SK-N-SH (cell line): ENCODE results near the gene NCAPG. TPM values are rescaled to one million over a fixed set of nuclear protein-coding genes. Genes with fewer than 3 reads are reported as not detected.

ENCODE experiments used
- CTCF ChIA-PET: fragments of 300-600, 350-600 bp; formaldehyde crosslinking; extraction: SDS; loops from one replicate; lab custom pipeline; 2021; lab: Yijun Ruan, JAX
- POLR2A ChIA-PET: fragments of 350-600 bp; sonication (Branson Sonifier 250); formaldehyde crosslinking; extraction: SDS; loops from one replicate; lab custom pipeline; 2020; ENCODE audit warnings: antibody characterized with exemption, inconsistent platforms; lab: Yijun Ruan, JAX
- DNase-seq: peaks from one replicate; pipeline ENCODE4 v3.0.0; 2012
- H2AFZ ChIP-seq: fragments of 200-600 bp; sonication (generic); 2 replicates; pipeline ENCODE4 v1.8.1; 2016; ENCODE audit warnings: antibody characterized with exemption, mild to moderate bottlenecking, low read depth
- H3F3A ChIP-seq: fragments of 200-600 bp; sonication (generic); replicated peaks from 2 replicates; pipeline ENCODE3; 2016; ENCODE audit warnings: antibody characterized with exemption, mild to moderate bottlenecking; ENCODE audit not compliant: insufficient read depth
- H3K27ac ChIP-seq, 2 experiments: fragments of 200-500 bp in 1 of 2; fragments of 200-600 bp in 1 of 2; sonication (Bioruptor generic) in 1 of 2; sonication (generic), shearing (Covaris generic) in 1 of 2; 2 replicates each; pipeline versions ENCODE4 v1.5.1 to v1.6.1; 2014 to 2016; ENCODE audit warnings: low read depth in 2 of 2, inconsistent platforms in 1 of 2, low read length in 1 of 2, mild to moderate bottlenecking in 1 of 2, mixed read lengths in 1 of 2
- H3K27me3 ChIP-seq: fragments of 200-600 bp; sonication (generic), shearing (Covaris generic); 2 replicates; pipeline ENCODE4 v1.6.1; 2016; ENCODE audit warnings: mixed run types; ENCODE audit not compliant: insufficient read depth
- H3K36me3 ChIP-seq, 2 experiments: fragments of 200-500 bp in 1 of 2; fragments of 200-600 bp in 1 of 2; sonication (Bioruptor generic) in 1 of 2; sonication (generic) in 1 of 2; replicated peaks in 1 of 2; 2 replicates each; pipeline versions ENCODE3 to v1.5.1; 2014 to 2016; ENCODE audit warnings: low read length in 1 of 2, mild to moderate bottlenecking in 1 of 2; ENCODE audit not compliant: insufficient read depth in 2 of 2, control insufficient read depth in 1 of 2
- H3K4me1 ChIP-seq, 2 experiments: fragments of 200-500 bp in 1 of 2; fragments of 200-600 bp in 1 of 2; sonication (Bioruptor generic) in 1 of 2; sonication (generic), shearing (Covaris generic) in 1 of 2; 2 replicates each; pipeline versions ENCODE4 v1.5.1 to v1.6.1; 2014 to 2016; ENCODE audit warnings: low read depth in 1 of 2, low read length in 1 of 2, mixed run types in 1 of 2; ENCODE audit not compliant: insufficient read depth in 2 of 2, control insufficient read depth in 1 of 2
- H3K4me2 ChIP-seq: fragments of 200-600 bp; sonication (generic), shearing (Covaris generic); 2 replicates; pipeline ENCODE4 v1.6.1; 2017; ENCODE audit warnings: mixed run types
- H3K4me3 ChIP-seq, 2 experiments: fragments of 200-500 bp in 1 of 2; fragments of 200-600 bp in 1 of 2; sonication (Bioruptor generic) in 1 of 2; sonication (generic), shearing (Covaris generic) in 1 of 2; 2 replicates each; pipeline versions ENCODE4 v1.5.1 to v1.8.1; 2014 to 2016; ENCODE audit warnings: low read depth in 2 of 2, inconsistent platforms in 1 of 2, low read length in 1 of 2, mild to moderate bottlenecking in 1 of 2, mixed read lengths in 1 of 2, moderate library complexity in 1 of 2
- H3K79me2 ChIP-seq: fragments of 200-600 bp; sonication (generic); 2 replicates; pipeline ENCODE4 v1.8.1; 2017; ENCODE audit warnings: mild to moderate bottlenecking; ENCODE audit not compliant: insufficient read depth
- H3K9ac ChIP-seq: fragments of 200-600 bp; sonication (generic); 2 replicates; pipeline ENCODE4 v1.6.1; 2017; ENCODE audit warnings: mixed run types
- H3K9me2 ChIP-seq: fragments of 200-600 bp; sonication (generic); 2 replicates; pipeline ENCODE4 v1.6.1; 2017; ENCODE audit warnings: mixed run types
- H3K9me3 ChIP-seq: fragments of 200-600 bp; sonication (generic); 2 replicates; pipeline ENCODE4 v1.6.1; 2017; ENCODE audit warnings: mixed run types, mild to moderate bottlenecking, moderate library complexity
- H4K20me1 ChIP-seq: fragments of 200-600 bp; sonication (generic); 2 replicates; pipeline ENCODE4 v1.6.1; 2017; ENCODE audit warnings: mild to moderate bottlenecking, mixed run types; ENCODE audit not compliant: insufficient read depth
- CHD2 ChIP-seq: fragments of 150-350 bp; IDR thresholded peaks from 2 replicates; pipeline ENCODE4 v1.6.1; 2018; ENCODE audit warnings: low read length; ENCODE audit not compliant: partially characterized antibody
- FOXJ3 ChIP-seq: sonication (generic); formaldehyde crosslinking; IDR thresholded peaks from 2 replicates; pipeline ENCODE4 v1.5.1; 2020; ENCODE audit warnings: mild to moderate bottlenecking, missing genetic modification reagents
- GATA2 ChIP-seq: sonication (generic); formaldehyde crosslinking; IDR thresholded peaks from 2 replicates; pipeline ENCODE4 v1.5.0; 2020; ENCODE audit warnings: mild to moderate bottlenecking, missing genetic modification reagents
- JUND ChIP-seq: IDR thresholded peaks from 2 replicates; pipeline ENCODE4 v1.4.0; 2012
- NFIC ChIP-seq: IDR thresholded peaks from 2 replicates; pipeline ENCODE4 v1.4.0; 2012; ENCODE audit warnings: borderline replicate concordance
- RAD21 ChIP-seq: IDR thresholded peaks from 2 replicates; pipeline ENCODE4 v1.6.1; 2012; ENCODE audit warnings: mild to moderate bottlenecking, low read length
- RFX5 ChIP-seq: IDR thresholded peaks from 2 replicates; pipeline ENCODE4 v1.6.1; 2012; ENCODE audit warnings: mild to moderate bottlenecking, improper control_type of control experiment, low read length
- SIN3A ChIP-seq: IDR thresholded peaks from 2 replicates; pipeline ENCODE4 v1.6.1; 2012; ENCODE audit warnings: low read depth, mild to moderate bottlenecking, low read length, moderate library complexity, borderline replicate concordance
- TCF12 ChIP-seq: IDR thresholded peaks from 2 replicates; pipeline ENCODE4 v1.4.0; 2012
- YY1 ChIP-seq: IDR thresholded peaks from 2 replicates; pipeline ENCODE4 v1.4.0; 2012; ENCODE audit warnings: low read depth, mild to moderate bottlenecking
- WGBS: methylation state at CpG from one replicate; pipeline ENCODE4 v1.1.6; 2017; ENCODE audit warnings: low lambda C conversion rate; 5-methylcytosine and 5-hydroxymethylcytosine counted together
- polyA plus RNA-seq, 3 experiments: library from polyadenylated mRNA; depleted of rRNA; stranded (reverse); fragments of >200 nt; gene quantifications; 2 replicates each; pipeline ENCODE4 v1.2.3, GENCODE V29; 2012
- TF ChIP-seq, protein P1 (sequence below): IDR thresholded peaks from 2 replicates; pipeline ENCODE4; 2012
- TF ChIP-seq, protein P2 (sequence below): IDR thresholded peaks from 2 replicates; pipeline ENCODE4 v1.4.0; 2012; ENCODE audit warnings: low read depth, borderline replicate concordance

Gene NCAPG
- polyA plus RNA-seq, 1 of the 3 experiments (the other 2 are of a cell fraction), result 4.8 TPM

DNA sequence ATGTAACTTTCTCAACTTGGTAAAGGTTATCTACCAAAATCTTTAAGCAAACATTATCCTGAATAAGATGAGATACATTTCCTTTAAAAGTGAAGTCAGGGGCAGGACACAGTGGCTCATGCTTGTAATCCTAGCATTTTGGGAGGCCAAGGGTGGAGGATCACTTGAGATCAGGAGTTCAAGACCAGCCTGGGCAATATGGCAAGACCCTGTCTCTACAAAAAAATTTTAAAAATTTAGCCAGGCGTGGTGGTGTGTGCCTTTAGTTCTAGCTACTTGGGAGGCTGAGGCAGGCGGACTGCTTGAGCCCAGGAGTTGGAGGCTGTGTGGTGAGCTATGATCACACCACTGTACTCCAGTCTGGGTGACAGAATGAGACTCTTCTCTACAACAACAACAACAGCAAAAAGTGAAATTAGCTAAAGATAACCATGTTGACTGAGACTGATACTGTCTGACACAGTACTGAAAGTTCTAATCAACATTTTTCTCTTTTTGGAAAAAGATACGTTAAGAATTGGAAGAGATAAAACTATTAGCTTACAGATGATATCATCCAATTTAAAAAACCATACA, 5.1 kb upstream of the NCAPG start:
- peaks cover 4 to 16% of the 10 kb centered on the region in 2 experiments; a peak in 3 of 4 replicates for H3K4me1 ChIP-seq
- POLR2A ChIA-PET, result no interaction called here
- H4K20me1 ChIP-seq, result peaks cover 41% of the 10 kb centered on the region
- no peak overlapping the region for H3K4me2 ChIP-seq
- no peak for DNase-seq
- TF ChIP-seq NFIC, result no peak
- TF ChIP-seq SIN3A, result no peak
- TF ChIP-seq TCF12, result no peak
- TF ChIP-seq, protein P1, sequence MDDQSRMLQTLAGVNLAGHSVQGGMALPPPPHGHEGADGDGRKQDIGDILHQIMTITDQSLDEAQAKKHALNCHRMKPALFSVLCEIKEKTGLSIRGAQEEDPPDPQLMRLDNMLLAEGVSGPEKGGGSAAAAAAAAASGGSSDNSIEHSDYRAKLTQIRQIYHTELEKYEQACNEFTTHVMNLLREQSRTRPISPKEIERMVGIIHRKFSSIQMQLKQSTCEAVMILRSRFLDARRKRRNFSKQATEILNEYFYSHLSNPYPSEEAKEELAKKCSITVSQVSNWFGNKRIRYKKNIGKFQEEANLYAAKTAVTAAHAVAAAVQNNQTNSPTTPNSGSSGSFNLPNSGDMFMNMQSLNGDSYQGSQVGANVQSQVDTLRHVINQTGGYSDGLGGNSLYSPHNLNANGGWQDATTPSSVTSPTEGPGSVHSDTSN, result no peak
- TF ChIP-seq YY1, result no peak
- TF ChIP-seq RAD21, result no peak
- TF ChIP-seq FOXJ3 (CRISPR knock-in tag), result no peak
- peaks cover 48 to 50% of the 10 kb centered on the region in 2 experiments for H3K36me3 ChIP-seq
- CTCF ChIA-PET, result interaction anchor here (0.6 to 2.0 kb wide), 5 partner anchors 9 to 256 kb away, joined by 3 to 7 read pairs (median 4); no protein-coding TSS in a partner anchor
- H3F3A ChIP-seq, result peaks cover 6% of the 10 kb centered on the region
- H3K9me3 ChIP-seq, result no peaks in the 10 kb centered on the region
- no peak overlapping the region for H3K9ac ChIP-seq
- H3K27me3 ChIP-seq, result no peaks in the 10 kb centered on the region
- H3K79me2 ChIP-seq, result peaks cover 96% of the 10 kb centered on the region
- no peak overlapping the region for H2AFZ ChIP-seq
- WGBS, result 97% methylated on average over 3 of the region's 3 CpGs
- H3K27ac ChIP-seq, result no peak overlapping the region
- no peaks in the 10 kb centered on the region for H3K9me2 ChIP-seq
- no peak overlapping the region for H3K4me3 ChIP-seq

DNA sequence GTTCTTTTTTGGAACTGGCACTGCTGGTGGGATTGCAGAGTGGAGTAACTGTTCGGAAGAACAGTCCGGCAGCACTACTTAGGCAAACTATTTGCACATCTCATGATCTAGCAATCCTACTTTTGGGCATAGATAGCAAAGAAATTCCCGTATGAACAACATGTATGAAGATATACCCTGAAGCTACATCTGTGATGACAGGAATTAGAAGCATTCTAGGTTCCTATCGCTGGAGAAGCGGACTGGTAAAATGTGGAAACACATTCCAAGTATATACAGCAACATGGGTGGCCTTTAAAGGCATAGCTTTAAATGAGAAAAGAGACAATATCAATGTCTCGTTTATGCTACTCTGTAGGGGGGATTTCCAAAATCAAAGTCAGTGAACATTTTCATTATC, 3.3 kb upstream of the NCAPG start:
- POLR2A ChIA-PET, result no interaction called here
- peaks cover 4 to 16% of the 10 kb centered on the region in 2 experiments; a peak in 3 of 4 replicates for H3K4me1 ChIP-seq
- H3K36me3 ChIP-seq, result peaks cover 37 to 45% of the 10 kb centered on the region in 2 experiments
- CTCF ChIA-PET, result interaction anchor here (0.8 to 4.8 kb wide), 16 partner anchors 8 to 788 kb away, joined by 3 to 44 read pairs (median 4); no protein-coding TSS in a partner anchor
- peaks cover 97% of the 10 kb centered on the region for H3K79me2 ChIP-seq
- H3K9ac ChIP-seq, result peak overlapping the region; percentile 16; the same call in 1 of the 2 replicates
- H3K9me2 ChIP-seq, result no peaks in the 10 kb centered on the region
- peaks cover 6% of the 10 kb centered on the region for H3F3A ChIP-seq
- no peaks in the 10 kb centered on the region for H3K9me3 ChIP-seq
- 58% methylated on average over 6 of the region's 6 CpGs for WGBS
- H2AFZ ChIP-seq, result no peak overlapping the region
- H3K4me3 ChIP-seq, result peak overlapping the region; percentile 31 to 89
- H3K4me2 ChIP-seq, result peak overlapping the region; percentile 86
- no peak for DNase-seq
- no peak overlapping the region for H3K27ac ChIP-seq
- peaks cover 41% of the 10 kb centered on the region for H4K20me1 ChIP-seq
- H3K27me3 ChIP-seq, result no peaks in the 10 kb centered on the region
- TF ChIP-seq TCF12 (no peak), NFIC (no peak), JUND (no peak), YY1 (no peak), SIN3A (no peak), RFX5 (no peak), FOXJ3 (CRISPR knock-in tag) (no peak), CHD2 (no peak), GATA2 (no peak)
- TF ChIP-seq, protein P2, sequence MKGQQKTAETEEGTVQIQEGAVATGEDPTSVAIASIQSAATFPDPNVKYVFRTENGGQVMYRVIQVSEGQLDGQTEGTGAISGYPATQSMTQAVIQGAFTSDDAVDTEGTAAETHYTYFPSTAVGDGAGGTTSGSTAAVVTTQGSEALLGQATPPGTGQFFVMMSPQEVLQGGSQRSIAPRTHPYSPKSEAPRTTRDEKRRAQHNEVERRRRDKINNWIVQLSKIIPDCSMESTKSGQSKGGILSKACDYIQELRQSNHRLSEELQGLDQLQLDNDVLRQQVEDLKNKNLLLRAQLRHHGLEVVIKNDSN, result no peak
